Brain microvascular endothelial cell (primary cell): ENCODE measurements around the gene CACNA1D.

Source experiments
- DNase-seq: peaks from one replicate; pipeline ENCODE4 v3.0.0-alpha.2; 2020
- H3K27ac ChIP-seq: fragments of 250-450 bp; sonication (Bioruptor Pico); 2 replicates; pipeline ENCODE4 v1.5.1; 2020; ENCODE audit warnings: mild to moderate bottlenecking, moderate library complexity
- H3K27me3 ChIP-seq: fragments of 250-450 bp; sonication (Bioruptor Pico); replicated peaks from 2 replicates; pipeline ENCODE4 v1.5.1; 2020; ENCODE audit warnings: mild to moderate bottlenecking
- H3K36me3 ChIP-seq: fragments of 250-450 bp; sonication (Bioruptor Pico); replicated peaks from 2 replicates; pipeline ENCODE4 v1.5.1; 2020; ENCODE audit warnings: mild to moderate bottlenecking
- H3K4me3 ChIP-seq: 2 replicates; pipeline ENCODE4 v1.5.1; 2011; ENCODE audit warnings: low read depth, mild to moderate bottlenecking, control low read depth, low read length, moderate library complexity
- in situ Hi-C: cut with HindIII; loops from 2 replicates; pipeline ENCODE4 v1.10.0; 2017; ENCODE audit warnings: low sequenced_read_pairs, low pct_ligation_motif_present
- TF ChIP-seq, protein P1 (sequence below): IDR thresholded peaks from 2 replicates; pipeline ENCODE4 v1.5.1; 2011; ENCODE audit warnings: low read depth, mild to moderate bottlenecking, moderate library complexity, low read length, control low read depth, inconsistent platforms; ENCODE audit errors: missing control alignments

The CACNA1D gene

DNA sequence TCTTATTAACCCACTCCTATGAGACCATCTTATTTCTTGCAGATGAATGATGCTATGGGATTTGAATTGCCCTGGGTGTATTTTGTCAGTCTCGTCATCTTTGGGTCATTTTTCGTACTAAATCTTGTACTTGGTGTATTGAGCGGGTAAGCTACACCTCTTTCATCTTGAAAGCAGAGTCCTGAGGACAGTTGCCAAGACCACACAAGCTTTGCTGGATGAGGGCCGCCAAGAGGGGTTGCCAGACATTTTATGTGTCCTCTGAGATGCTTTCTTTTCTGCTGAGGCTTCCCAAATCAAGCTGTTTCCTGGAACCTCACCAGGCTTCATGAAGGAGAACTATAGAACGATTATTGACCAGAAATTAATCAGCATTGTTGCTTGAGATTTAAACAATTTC, 178.6 kb downstream of the CACNA1D start:
- Histone ChIP-seq H3K36me3 (no peaks in the 10 kb centered on the region), H3K4me3 (no peak overlapping the region), H3K27ac (no peak overlapping the region), H3K27me3 (no peaks in the 10 kb centered on the region)
- in situ Hi-C loops: no loop called here
- TF ChIP-seq, protein P1, sequence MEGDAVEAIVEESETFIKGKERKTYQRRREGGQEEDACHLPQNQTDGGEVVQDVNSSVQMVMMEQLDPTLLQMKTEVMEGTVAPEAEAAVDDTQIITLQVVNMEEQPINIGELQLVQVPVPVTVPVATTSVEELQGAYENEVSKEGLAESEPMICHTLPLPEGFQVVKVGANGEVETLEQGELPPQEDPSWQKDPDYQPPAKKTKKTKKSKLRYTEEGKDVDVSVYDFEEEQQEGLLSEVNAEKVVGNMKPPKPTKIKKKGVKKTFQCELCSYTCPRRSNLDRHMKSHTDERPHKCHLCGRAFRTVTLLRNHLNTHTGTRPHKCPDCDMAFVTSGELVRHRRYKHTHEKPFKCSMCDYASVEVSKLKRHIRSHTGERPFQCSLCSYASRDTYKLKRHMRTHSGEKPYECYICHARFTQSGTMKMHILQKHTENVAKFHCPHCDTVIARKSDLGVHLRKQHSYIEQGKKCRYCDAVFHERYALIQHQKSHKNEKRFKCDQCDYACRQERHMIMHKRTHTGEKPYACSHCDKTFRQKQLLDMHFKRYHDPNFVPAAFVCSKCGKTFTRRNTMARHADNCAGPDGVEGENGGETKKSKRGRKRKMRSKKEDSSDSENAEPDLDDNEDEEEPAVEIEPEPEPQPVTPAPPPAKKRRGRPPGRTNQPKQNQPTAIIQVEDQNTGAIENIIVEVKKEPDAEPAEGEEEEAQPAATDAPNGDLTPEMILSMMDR: no peak
- DNase-seq: no peak

GRCh38 chr3:53673722-53674350, 179.4 kb downstream of the CACNA1D start:
- no peaks in the 10 kb centered on the region for H3K36me3 ChIP-seq
- in situ Hi-C loops: no loop called here
- H3K4me3 ChIP-seq: no peak overlapping the region
- no peaks in the 10 kb centered on the region for H3K27me3 ChIP-seq
- H3K27ac ChIP-seq: no peak overlapping the region
- DNase-seq: no peak
- TF ChIP-seq, protein P1: no peak

GRCh38 chr3:53674582-53674981, 180.2 kb downstream of the CACNA1D start:
- no peaks in the 10 kb centered on the region for H3K27me3 ChIP-seq
- no peaks in the 10 kb centered on the region for H3K36me3 ChIP-seq
- DNase-seq: no peak
- TF ChIP-seq, protein P1: no peak
- in situ Hi-C loops: no loop called here
- no peak overlapping the region for H3K4me3 ChIP-seq
- H3K27ac ChIP-seq: no peak overlapping the region

DNA sequence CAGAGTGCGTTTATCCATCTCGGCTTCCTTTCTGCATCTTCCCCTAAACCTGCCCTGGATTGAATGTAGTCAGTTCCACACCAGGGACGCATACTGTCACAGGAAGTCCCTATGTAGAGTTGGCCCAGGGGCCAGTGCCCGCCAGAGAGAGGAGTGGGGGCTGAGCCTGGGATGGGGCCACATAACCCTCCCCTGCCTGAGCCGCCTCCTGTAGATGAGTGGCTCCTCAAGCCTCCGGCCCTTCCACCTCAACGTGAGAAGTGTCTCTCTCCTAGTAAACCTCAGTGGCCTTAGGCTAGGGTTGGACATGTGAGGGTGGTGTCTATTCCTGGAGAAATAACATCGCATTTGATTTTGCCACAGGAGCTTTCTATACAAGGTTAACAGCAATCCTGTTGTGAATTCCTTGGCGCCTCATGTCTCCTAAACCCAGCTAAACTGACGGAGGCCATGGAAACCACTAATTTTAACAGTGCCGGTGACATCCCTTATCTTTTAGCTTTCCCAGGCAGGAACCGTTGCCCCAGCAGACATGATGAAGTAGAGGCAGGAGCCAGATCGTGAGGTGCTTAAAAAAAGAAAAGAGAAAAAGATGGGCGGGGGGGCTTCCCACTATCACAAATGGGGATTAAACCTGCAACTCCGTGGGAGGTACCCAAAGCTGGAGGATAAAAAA, 180.7 kb downstream of the CACNA1D start:
- Histone ChIP-seq H3K27me3 (no peaks in the 10 kb centered on the region), H3K36me3 (no peaks in the 10 kb centered on the region), H3K4me3 (no peak overlapping the region), H3K27ac (no peak overlapping the region)
- DNase-seq: no peak
- in situ Hi-C loops: no loop called here
- TF ChIP-seq, protein P1: no peak

DNA sequence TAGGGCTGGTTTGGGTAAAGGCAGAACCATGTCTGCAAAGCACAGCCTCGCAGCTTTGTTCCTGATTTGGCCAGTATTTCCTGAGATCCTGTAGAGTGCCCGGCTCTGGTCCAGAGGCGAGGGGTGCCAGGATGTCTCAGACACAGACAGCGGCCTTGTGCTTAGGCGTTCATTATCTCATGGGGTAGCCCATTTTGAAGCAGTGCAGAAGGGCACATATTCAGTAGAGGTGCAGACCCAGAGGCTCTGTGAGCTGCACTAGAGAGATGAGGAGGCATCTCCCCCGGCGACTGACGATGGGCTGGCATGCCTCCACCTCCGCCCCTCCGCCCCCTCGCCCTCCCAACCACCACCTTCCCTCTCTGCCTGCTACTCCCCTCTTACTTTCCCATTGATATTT, 181.5 kb downstream of the CACNA1D start:
- H3K36me3 ChIP-seq: no peaks in the 10 kb centered on the region
- TF ChIP-seq, protein P1: no peak
- H3K4me3 ChIP-seq: no peak overlapping the region
- no peaks in the 10 kb centered on the region for H3K27me3 ChIP-seq
- in situ Hi-C loops: no loop called here
- H3K27ac ChIP-seq: no peak overlapping the region
- no peak for DNase-seq
